Measurements from ENCODE around the gene NKAIN4. TPM values are rescaled to one million over a fixed set of nuclear protein-coding genes. Genes with fewer than 3 reads are reported as not detected.

NKAIN4 gene
- total RNA-seq, 4 donors from 2014 or later: not detected

DNA sequence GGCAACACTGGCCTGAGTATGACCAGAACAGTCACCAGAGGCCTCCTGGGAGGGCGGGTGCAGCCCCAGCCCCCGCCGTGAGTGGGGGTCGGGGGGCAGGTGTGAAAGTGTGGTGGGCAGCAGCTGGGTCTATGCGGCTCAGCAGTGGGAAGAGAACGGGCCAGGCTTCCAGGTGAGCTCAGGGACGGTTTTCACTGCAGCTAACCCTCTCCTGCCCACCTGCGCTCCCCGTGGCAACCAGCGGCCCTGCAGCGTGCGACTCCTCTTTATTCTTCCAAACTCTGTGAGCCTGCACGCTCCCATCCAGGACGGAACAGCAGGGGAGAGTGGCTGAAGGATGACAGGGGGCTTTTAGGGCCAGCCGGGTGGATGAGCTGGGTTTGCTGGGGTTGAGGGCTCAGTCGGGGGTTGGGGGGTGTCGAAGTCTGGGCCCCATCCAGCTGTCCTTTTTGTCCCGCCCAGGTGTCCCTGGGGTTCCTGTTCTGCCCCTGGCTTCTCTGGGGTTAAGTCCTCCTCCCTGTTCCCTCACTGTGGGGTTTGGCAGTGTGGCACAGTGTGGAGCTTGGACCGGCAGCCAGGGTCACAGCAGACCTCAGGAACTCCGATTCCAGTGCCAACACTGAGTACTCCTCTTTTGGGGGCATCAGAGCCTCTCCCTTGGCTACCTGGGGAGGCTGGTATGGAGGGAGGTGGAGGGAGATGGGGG lies 19.4 kb downstream of the NKAIN4 start:
- DNase-seq: no peak
- H3K27me3 ChIP-seq: peaks cover 23 to 39% (median 24%) of the 10 kb centered on the region in 3 donors
- no peak for TF ChIP-seq CTCF (IDR thresholded peaks at IDR 0.05 in 4 of 5, conservative IDR thresholded peaks at IDR 0.05 in 1 of 5)
- no peak for TF ChIP-seq POLR2A (IDR thresholded peaks at IDR 0.05)
- no peak overlapping the region for H3K4me3 ChIP-seq
- H3K4me1 ChIP-seq: no peaks in the 10 kb centered on the region
- H3K36me3 ChIP-seq: no peaks in the 10 kb centered on the region
- no peak for ATAC-seq
- intact Hi-C loops (cut with DNase I; ENCODE audit: low total_unique reads) (no loop called here), in situ Hi-C loops (cut with MboI; ENCODE audit: low sequenced_read_pairs in 4 of 4) (no loop called here)
- no peak overlapping the region for H3K27ac ChIP-seq
- no peaks in the 10 kb centered on the region for H3K9me3 ChIP-seq

- Histone ChIP-seq H3K27ac (no peak overlapping the region), H3K4me3 (no peak overlapping the region), H3K36me3 (no peaks in the 10 kb centered on the region), H3K27me3 (peaks cover 28 to 44% (median 31%) of the 10 kb centered on the region in 3 donors), H3K9me3 (no peaks in the 10 kb centered on the region), H3K4me1 (no peaks in the 10 kb centered on the region)
- DNase-seq (no peak), ATAC-seq (no peak)
- TF ChIP-seq POLR2A (IDR thresholded peaks at IDR 0.05) (no peak), CTCF (IDR thresholded peaks at IDR 0.05 in 4 of 5, conservative IDR thresholded peaks at IDR 0.05 in 1 of 5) (no peak)
- intact Hi-C loops (cut with DNase I; ENCODE audit: low total_unique reads) (no loop called here), in situ Hi-C loops (cut with MboI; ENCODE audit: low sequenced_read_pairs in 4 of 4) (no loop called here)
Observed at GRCh38 chr20:63233924-63234323, 20.3 kb downstream of the NKAIN4 start.

- H3K4me1 ChIP-seq: no peaks in the 10 kb centered on the region
- H3K9me3 ChIP-seq: no peaks in the 10 kb centered on the region
- no peak for DNase-seq
- no peak overlapping the region for H3K27ac ChIP-seq
- no peaks in the 10 kb centered on the region for H3K36me3 ChIP-seq
- H3K27me3 ChIP-seq: peaks cover 28 to 42% (median 37%) of the 10 kb centered on the region in 3 donors
- no peak overlapping the region for H3K4me3 ChIP-seq
- no peak for ATAC-seq
- intact Hi-C loops (cut with DNase I; ENCODE audit: low total_unique reads): no loop called here
- in situ Hi-C loops (cut with MboI; ENCODE audit: low sequenced_read_pairs in 4 of 4): no loop called here
- TF ChIP-seq POLR2A (IDR thresholded peaks at IDR 0.05): no peak
- no peak for TF ChIP-seq CTCF (IDR thresholded peaks at IDR 0.05 in 4 of 5, conservative IDR thresholded peaks at IDR 0.05 in 1 of 5)
Observed at GRCh38 chr20:63233061-63233344, 21.3 kb downstream of the NKAIN4 start.

GRCh38 chr20:63232235-63233060 lies 21.8 kb downstream of the NKAIN4 start:
- in situ Hi-C loops (cut with MboI; ENCODE audit: low sequenced_read_pairs in 4 of 4): no loop called here
- H3K4me3 ChIP-seq: no peak overlapping the region
- DNase-seq: no peak
- no peak for ATAC-seq
- H3K36me3 ChIP-seq: no peaks in the 10 kb centered on the region
- TF ChIP-seq POLR2A (IDR thresholded peaks at IDR 0.05): no peak
- TF ChIP-seq CTCF (IDR thresholded peaks at IDR 0.05 in 4 of 5, conservative IDR thresholded peaks at IDR 0.05 in 1 of 5): no peak
- H3K4me1 ChIP-seq: no peaks in the 10 kb centered on the region
- peaks cover 28 to 37% (median 36%) of the 10 kb centered on the region in 3 donors for H3K27me3 ChIP-seq
- no peaks in the 10 kb centered on the region for H3K9me3 ChIP-seq
- intact Hi-C loops (cut with DNase I; ENCODE audit: low total_unique reads): no loop called here
- no peak overlapping the region for H3K27ac ChIP-seq

All from gastrocnemius medialis (tissue), 4 donors.